HPDE6-E6E7 (cell line): ENCODE data around the gene ZC3H18.
A peak's percentile ranks its signal among the peaks of the same experiment; 100 is the strongest.

ENCODE experiments used
- DNase-seq: peaks from one replicate; pipeline ENCODE4 v3.0.0; 2011; ENCODE audit warnings: missing footprints; ENCODE audit errors: extremely low spot score

ZC3H18 gene

DNA sequence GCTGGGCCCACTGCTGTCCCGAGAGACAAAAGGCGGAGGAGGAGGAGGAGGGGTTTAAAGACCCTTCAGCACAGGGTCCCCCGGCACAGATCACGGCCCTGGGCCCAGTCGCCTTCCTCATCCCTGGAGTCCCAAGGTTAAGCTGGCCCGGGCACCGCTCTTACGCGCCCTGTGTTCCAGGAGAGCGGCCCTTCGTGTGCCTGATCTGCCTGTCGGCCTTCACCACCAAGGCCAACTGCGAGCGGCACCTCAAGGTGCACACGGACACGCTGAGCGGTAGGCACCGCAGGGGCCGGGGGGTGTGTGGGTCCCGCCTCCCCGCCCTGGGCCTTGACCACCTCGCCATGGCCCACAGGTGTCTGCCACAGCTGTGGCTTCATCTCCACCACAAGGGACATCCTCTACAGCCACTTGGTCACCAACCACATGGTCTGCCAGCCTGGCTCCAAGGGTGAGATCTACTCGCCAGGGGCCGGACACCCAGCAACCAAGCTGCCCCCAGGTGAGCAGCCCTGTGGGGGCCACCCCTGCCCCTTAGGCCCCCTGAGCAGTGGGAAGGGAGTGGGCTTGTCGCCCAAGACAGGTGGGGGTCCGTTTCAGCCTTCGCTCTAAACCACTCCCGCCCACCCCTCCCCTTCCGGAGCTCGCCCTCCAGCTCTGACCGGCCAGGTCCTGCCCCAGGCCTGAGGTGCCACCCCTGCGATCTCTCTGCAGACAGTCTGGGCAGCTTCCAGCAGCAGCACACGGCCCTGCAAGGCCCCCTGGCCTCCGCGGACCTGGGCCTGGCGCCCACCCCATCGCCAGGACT, 37.6 kb upstream of the ZC3H18 start:
- no peak for DNase-seq

DNA sequence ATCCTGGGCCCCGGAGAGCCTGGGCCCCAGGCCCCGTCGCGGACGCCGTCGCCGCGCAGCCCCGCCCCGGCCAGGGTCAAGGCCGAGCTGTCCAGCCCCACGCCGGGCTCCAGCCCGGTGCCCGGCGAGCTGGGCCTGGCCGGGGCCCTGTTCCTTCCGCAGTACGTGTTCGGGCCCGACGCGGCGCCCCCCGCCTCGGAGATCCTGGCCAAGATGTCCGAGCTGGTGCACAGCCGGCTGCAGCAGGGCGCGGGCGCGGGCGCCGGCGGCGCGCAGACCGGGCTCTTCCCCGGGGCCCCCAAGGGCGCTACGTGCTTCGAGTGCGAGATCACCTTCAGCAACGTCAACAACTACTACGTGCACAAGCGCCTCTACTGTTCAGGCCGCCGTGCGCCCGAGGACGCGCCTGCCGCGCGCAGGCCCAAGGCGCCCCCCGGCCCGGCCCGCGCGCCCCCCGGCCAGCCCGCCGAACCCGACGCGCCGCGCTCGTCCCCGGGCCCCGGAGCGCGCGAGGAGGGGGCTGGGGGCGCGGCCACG, 36.8 kb upstream of the ZC3H18 start:
- no peak for DNase-seq

DNA sequence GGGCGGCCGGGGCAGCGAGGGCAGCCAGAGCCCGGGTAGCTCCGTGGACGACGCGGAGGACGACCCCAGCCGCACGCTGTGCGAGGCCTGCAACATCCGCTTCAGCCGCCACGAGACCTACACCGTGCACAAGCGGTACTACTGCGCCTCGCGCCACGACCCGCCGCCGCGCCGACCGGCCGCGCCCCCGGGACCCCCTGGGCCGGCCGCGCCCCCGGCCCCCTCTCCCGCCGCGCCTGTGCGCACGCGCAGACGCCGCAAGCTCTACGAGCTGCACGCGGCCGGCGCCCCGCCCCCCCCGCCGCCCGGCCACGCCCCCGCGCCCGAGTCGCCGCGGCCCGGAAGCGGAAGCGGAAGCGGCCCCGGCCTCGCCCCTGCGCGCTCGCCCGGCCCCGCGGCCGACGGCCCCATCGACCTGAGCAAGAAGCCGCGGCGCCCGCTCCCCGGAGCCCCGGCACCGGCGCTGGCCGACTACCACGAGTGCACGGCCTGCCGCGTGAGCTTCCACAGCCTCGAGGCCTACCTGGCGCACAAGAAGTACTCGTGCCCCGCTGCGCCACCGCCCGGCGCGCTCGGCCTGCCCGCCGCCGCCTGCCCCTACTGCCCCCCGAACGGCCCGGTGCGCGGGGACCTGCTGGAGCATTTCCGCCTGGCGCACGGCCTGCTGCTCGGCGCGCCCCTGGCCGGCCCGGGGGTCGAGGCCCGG, 36.1 kb upstream of the ZC3H18 start:
- DNase-seq = peak; percentile 80

DNA sequence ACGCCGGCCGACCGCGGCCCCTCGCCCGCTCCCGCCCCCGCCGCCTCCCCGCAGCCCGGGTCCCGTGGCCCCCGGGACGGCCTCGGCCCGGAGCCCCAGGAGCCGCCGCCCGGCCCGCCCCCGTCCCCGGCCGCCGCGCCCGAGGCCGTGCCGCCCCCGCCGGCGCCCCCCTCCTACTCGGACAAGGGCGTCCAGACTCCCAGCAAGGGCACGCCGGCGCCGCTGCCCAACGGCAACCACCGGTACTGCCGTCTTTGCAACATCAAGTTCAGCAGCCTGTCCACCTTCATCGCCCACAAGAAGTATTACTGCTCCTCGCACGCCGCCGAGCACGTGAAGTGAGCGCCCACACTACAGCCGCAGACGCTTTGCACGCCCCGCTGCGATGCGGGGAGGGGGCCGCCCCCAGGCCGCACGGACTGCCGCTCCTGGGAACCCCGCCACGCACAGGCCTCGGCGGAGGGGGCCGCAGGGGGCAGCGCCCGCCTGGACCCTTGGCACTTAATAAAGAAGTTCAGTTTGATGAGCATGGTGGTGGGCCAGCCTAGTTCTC, 35.5 kb upstream of the ZC3H18 start:
- DNase-seq = peak; percentile 69

DNA sequence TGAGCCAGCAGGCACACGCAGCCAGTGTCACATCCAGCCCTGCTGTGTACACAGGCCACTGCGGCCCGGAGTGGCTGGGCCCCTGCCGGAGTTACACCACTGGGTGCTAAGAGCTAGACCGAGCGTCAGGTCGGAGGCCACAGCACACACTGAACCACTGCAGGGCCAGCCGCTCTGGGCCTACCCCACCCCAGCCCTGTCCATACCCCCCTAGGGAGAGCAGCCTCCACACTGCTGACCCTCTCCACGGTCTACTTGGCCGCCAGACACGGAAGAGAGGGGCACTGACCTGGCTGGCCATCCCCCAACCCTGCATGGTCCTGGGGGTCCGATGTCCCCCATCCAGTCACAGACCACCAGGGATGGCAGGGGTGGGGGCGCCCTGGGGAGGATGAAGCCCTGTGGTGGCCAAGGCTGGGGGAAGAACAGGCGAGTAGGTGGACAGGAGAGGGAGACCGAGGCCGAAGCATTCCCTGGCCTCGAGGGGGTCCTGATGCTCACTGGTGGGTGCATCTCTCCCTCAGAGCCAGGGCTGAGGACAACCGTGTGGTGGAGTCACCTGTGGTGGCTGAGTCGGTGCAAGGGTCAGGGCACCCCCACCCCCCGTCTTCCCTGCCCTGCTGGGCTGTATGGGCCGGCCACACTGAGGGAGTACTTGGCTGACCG, 34.9 kb upstream of the ZC3H18 start:
- no peak for DNase-seq

DNA sequence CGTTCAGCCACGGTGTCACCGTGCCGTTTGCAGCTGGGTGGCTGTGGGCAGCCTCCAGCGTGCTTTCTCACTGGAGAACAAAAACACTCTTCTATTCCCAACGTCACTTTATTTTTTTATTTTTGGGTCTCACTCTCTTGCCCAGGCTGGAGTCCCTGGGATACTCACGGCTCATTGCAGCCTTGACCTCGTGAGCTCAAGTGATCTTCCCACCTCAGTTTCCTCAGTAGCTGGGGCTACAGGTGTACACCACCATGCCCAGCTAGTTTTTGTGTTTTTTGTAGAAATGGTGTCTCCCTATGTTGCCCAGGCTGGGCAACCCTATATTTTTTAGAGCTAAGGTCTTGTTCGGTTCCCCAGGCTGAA, 34.4 kb upstream of the ZC3H18 start:
- DNase-seq = no peak

DNA sequence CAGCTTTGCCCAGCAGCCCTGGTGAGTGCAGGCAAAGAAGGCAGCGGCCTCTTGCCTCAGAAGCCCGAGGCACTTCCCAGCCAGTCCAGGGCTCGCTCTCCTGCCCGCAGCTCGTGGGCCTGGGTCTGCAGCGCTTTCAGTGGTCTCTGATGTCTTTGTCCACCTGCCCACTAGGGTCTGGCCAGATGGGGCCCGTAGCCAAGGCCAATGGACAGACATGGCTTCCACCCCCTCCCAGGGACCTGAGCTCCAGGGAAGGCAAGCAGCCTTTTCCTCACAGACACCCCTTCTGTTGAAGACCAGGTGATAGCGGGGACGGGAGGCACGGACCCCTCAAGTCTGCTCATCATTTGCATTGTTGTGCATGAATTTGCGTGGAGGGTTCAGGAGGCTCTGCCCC, 33.7 kb upstream of the ZC3H18 start:
- no peak for DNase-seq

DNA sequence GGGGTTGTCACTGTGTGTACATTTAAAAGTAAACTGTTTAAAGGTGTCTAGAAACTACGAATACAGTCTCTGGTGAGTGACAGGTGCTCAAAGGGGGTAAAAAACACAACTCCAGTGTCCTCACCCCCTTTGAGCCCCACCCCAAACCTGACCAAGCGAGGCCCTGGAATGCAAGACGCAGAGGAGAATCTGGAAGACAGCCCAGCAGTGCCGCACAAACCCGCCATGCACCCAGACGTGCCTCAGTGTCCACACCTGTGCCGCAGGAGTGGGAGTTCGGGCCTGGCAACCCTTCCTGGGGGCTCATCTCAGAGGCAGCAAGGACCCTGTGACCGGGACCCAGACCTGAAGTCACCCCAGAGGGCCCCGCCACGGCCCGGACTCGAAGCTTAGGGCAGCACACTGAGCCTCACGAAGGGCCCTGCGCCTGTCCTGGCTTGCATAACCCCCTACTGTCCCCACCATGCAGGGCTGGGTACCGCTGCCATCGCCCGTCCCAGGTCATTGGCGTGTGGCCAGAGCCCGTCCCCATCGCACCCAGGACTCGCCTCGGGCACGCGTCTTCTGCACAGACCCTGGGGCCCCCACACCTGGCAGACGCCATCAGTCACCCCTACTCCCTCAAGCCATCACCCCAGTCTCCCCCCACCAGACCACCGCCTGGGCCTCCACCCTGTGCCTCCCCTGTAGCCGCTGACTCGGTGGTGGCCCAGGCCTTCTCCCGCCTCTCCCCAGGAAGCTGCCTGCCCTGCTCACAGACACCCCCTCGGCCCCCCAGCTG, 33.0 kb upstream of the ZC3H18 start:
- DNase-seq = peak; percentile 75

DNA sequence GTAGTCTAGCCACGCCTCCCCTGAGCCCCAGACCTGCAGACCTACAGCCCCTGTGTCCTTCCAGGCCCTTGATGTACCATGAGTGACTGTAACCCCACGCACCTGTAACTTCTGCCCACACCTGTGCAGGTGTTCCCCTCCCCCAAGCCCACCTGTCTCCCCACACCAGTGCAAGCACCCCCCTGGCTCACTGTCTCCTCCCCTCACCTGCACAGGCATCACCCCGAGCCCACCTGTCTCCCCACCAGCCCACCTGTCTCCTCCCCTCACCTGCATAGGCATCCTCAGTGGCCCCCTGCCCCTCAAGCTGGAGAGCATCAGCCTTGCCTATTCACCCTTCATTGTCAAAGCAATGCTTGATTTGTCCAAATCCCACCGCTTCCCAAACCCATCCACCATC, 32.3 kb upstream of the ZC3H18 start:
- DNase-seq = no peak

DNA sequence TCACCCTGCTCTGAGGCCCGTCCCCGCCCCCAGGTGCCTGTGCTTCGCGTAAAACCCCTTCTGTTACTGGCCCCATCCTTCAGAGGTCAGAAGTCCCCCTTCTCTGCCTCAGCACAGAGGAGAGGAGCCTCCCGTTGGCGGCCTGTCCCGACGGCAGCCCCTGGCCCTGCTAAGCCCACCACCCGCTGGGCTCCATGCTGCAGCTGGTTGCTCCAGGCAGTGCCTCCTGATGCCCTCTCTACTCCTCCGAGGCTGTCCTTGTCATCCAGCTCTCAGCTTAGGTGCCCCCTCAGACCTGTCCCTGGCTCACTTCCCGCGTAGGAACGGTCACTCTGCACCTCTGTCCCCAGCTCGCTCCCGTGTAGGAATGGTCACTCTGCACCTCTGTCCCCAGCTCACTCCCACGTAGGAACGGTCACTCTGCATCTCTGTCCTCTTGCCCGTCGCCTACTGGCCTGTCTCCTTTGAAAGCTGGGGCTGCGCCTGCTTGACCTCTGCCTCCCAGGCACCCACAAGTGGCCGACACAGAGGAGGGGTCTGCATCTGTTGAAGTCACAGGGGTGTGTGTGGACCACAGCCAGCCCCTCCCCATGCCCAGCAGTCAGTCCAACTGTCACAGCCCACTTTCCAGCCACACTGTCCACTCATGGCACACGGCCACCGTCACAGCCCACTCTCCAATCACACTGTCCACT, 31.7 kb upstream of the ZC3H18 start:
- no peak for DNase-seq

DNA sequence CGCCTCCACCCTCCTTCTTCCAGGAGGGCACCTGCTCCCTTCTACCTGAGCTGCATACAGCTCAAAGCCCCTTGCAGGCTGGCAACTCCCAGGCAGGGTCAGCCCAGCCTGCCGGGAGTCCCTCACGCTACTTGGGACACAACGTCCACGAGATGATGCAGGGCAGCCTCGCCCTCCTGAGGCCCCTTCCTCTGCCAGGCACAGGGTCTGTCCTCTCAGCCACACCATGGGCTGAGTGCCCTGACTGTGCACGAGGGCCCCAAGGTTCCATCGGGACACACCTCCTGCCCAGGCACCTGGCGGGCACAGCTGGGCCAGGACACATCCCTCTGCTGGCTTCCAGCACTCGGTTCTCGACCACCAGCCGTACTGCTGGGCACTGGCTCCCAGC, 30.9 kb upstream of the ZC3H18 start:
- DNase-seq = no peak

DNA sequence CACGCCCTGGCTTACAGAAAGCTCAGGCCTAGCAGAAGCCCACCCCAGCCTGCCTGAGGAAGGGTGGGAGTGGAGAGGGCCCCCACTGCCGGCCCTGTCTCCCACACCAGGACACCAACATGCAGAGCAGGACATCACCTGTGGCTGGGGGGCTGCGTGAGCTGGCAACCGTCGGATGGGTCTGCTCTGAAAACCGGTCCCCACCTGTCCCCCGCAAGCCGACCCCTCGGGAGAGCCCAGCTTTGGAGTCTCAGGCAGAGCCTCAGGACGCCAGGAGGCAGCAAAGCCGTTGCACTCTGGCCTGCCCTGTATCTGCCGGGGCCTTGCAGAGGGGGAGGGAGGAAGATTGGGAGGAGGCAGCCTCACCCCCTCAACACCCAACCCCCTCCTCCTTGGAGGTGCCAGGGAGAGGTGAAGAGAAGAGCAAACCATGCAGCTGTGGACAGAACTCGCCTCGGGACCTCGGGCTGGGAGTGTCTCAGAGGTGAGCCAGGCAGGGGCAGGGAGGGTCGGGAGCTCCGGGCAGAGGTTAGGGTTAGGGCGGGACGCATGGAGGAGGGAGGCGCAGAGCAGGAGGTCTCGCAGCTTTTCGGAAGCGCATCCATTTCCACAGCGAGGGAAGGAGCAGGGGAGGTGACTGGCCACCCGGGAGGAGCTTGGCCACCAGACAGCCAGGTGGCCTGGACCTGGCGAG, 30.4 kb upstream of the ZC3H18 start:
- DNase-seq = no peak

DNA sequence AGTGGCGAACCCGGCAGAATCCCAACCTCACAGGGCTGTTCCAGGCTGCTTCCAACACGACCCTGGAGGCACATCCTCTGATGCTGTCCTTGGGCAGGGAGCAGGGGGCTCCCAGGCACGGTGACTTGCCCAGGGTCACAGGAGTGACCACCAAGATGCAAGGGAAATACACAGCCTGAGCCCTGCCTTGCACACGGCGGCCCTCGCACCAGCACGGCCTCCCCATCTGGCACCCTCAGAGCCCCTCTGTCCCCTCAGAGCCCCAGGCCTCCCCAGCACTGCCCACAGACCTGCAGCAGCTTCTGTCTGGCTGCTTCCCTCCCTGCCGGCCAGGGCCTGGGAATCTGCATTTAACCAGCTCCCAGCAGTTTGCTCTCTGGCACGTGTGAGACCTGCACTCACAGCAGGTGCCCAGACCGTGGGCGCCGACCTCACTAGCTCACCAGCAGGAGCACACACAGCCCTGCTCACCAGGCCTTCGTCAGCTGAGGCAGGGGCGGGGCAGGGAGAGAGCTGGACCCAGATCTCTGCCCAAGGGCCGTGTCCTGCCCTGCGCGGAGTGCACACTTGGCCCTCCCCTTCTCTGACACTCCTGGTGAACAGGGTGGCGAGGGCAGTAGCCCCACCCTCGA, 29.7 kb upstream of the ZC3H18 start:
- no peak for DNase-seq

DNA sequence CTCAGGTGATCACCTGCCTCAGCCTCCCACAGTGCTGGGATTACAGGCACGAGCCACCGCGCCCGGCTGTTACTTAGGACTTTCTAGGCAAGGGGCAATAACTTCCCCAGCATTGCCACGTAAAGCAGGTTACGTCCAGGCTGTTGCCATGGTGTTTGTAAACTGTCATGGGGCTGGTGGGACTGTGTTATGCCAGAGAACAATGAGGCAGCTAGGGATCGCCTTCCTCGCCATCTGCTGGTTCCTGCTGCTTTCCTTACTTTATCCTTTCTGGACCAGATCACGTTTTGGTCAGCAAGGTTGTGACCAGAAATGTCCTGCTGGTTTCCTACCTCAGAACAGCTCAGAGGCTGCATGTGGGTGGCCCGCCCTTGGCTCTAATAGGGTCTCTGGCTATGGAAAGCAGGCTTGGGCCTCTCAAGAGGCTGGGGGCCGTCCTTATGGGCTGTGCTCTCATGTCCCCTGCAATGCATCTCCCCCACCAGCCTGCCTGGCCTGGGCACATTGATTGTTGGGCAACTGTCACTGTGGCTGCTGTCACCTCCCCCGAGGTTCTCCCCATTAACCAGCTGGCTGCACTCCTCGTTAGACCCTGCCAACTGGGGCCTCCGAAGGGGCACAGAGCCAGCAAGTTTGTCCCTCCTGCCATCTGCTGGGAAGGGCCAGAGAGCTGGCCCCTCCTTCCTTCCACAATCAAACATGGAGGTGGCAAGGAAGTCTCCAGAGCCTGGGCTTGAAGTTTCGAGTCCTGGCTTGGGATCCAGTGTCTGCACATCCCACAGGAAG, 28.2 kb upstream of the ZC3H18 start:
- DNase-seq = no peak

DNA sequence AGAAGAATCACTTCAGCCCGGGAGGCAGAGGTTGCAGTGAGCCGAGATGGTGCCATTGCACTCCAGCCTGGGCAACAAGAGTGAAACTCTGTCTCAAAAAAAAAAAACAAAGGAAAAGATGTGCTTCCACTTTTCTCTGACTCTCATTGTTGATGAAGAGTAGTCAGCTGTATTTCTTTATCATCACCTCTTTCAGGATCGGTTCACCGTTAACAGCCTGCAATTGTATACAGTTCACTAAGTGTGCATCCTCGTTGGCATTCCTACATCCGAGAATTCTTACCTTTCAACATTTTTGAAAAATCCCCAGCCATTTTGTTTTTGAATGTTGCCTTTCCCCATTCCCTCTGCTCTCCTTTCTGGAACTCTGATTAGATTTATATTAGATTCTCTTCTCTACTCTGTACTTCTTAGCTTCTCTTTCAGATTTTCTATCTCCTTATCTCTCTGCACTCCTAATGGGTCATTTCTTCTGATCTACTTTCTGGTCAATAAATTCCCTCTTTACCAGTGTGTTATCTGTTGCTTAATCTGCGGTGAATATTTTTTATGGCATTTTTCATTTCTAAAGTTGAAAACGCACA, 26.9 kb upstream of the ZC3H18 start:
- DNase-seq = no peak

DNA sequence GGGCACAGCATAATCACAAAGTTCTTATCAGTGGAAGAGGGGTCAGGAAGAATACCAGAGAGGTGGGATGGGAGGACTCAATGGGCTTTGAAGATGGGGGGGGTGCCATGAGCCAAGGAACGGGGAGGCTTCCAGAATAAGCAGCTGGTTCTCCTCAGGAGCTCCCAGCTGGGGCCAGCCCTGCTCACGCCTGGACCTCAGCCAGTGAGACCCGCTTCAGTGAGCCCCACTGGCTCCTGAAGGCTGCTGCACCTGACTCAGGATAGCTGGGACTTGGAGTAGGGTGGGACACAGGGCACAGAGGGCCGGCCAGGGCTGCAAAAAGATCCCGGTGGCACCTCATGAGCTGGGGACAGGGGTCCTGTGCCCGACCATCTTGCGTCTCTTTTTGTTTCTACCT, 24.4 kb upstream of the ZC3H18 start:
- no peak for DNase-seq

DNA sequence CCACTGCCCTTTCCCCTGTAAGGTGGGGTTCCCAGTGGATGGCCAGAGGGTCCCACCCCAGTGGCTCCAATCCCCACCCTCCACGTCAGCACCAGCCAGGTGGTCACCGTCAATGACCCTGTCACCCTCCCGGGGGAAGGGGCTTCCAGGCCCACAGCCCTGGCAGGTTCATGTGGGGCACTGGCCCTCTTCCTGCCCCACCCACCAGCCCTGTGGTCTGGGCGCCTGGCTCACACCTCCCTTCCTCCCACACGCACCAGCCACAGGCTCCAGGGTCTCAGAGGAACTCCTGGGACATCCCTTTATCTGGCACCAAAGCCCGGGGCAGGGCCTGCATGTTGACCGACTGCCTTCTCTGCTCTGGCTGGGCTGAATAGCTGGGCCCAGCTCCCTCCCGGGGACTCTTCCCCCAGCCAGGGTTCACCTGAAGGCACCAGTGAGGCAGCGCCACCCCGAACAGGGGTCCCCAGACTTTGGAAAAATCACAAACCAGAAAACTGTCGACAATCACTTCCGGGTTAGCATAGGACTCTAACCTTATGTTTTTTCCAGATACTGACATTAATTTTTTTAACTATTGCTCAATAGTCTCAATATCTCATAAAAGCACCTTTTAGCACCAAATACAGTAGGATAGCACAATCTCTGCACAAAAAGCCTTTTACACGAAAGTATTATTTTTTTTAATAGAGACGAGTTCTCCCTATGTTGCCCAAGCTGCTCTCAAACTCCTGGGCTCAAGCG, 21.9 kb upstream of the ZC3H18 start:
- no peak for DNase-seq

DNA sequence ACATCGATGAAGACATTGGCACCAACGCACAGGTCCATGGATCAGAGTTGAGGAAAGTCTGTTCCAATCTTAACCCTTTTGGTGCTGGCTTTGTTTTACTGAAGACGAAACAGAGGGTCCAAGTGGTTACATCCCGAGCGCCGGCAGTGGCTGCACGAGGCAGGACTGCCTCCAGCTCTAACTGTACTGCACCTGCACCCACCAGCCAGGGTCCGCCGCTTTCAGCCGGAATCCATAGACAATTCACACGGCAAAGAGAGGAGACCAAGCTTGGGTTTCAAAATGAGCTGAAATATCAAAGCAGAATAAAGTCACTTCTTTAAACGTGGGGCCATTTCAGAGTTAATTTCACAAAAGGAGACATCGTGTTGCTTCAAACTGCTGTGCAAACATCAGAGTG, 21.2 kb upstream of the ZC3H18 start:
- no peak for DNase-seq
